Heart left ventricle (tissue), 13 donors: ENCODE measurements around the gene ARSB.

ENCODE experiments used
- CTCF ChIP-seq, 12 donors: fragments of 200-600 bp; sonication (generic) in 4 of 12; IDR thresholded peaks; one replicate each; pipeline versions ENCODE4 v1.5.0 to v1.8.0; 2018 to 2022; ENCODE audit warnings: antibody characterized with exemption in 12 of 12, mild to moderate bottlenecking in 5 of 12
- POLR2A ChIP-seq, 2 donors: fragments of 450-650 bp; IDR thresholded peaks; one replicate each; pipeline ENCODE4 v1.6.1; 2017; ENCODE audit warnings: antibody characterized with exemption in 2 of 2, mild to moderate bottlenecking in 2 of 2, moderate library complexity in 2 of 2
- donor health status: ischemic (EF 13 %, LVEDD 7.1; RV severe dilation, severe dysfunction).
- donor health status: DM: no; HTN: yes; CAD: no.
- donor health status: DM: no; HTN: no; CAD: no.
- donor health status: ischemic (EF 25% LVEDD 6.9; RV normal size, moderate dysfunction).
- donor health status: ischemic (EF 25% LVEDD 5.7; RV mildly dilated, moderate dysfunction).
- donor health status: ischemic (EF 35%, LVEDD 5.7; RV mildly dilated, moderate dysfunction).
- donor health status: nonischemic (EF 11% LVEDD 7.7; RV severe dilation, severe dysfunction).
- donor health status: DM: yes; HTN: yes; CAD: no.
- donor health status: PGD.
- donor health status: ischemic (EF 29% LVEDD 5.4; RV normal size, mild dysfunction).
- donor health status: nonischemic (EF 23%, LVEDD 6.1; RV moderate dilation, normal function).

- TF ChIP-seq CTCF (IDR thresholded peaks at IDR 0.05): no peak
- no peak for TF ChIP-seq POLR2A (IDR thresholded peaks at IDR 0.05)
Measured at GRCh38 chr5:78744951-78745534, 240.1 kb downstream of the ARSB start.
